GM20431 (cell line): Measurements from ENCODE around the gene ZNF581.

ENCODE experiments used
- in situ Hi-C: fragments of 300-500 bp; cut with MseI, MboI; formaldehyde crosslinking; loops from one replicate; pipeline ENCODE4 v1.15.0; 2020; ENCODE audit warnings: low sequenced_read_pairs; ENCODE audit not compliant: unreplicated experiment

Gene ZNF581

DNA sequence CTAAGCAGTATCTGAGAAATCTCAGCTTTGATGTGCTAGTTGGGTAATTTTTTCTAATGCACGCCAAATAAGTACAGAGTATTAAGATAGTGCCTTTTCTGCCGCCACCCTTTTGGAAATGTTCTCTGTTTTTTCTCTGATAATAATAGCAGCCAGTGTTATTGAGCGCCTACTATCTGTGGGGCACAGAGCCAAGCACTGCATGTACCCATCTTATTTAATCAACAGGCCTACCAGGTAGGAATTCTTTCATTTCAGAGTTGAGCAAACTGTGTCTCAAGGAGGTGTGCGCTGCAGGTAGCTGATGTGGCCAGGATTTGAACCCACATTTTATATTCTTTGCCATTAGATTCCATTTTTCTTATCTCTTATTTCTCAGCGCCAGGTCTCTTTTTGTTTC lies 32.9 kb downstream of the ZNF581 start:
- in situ Hi-C loops: no loop called here

- in situ Hi-C loops: no loop called here
Observed at GRCh38 chr19:55676889-55677505, 33.5 kb downstream of the ZNF581 start.

GRCh38 chr19:55677572-55678028 lies 34.2 kb downstream of the ZNF581 start:
- in situ Hi-C loops: no loop called here

DNA sequence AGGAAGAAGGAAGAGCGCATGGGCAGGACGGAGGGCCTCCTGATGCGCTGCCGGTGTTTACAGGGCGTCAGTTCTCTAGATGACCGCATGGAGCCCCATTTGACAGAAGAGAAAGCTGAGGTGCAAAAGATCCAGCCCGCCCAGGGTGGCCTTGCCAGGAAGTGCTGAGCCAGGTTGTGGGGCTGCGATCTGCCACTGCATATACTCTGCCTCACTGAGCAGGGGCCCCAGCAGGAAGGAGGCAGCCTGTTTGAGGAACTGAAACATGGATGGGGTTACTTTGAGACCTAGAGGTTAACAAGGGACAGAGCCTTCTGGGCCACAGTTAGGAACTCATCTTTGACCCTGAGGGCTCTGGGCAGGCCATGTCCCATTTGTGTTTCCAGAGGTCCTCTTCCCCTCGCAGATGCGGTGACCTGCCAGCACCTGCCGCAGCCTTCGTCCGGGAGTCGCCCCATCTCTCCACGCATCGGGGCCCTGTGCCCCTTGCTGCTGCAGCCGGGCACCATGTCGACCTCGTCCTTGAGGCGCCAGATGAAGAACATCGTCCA lies 34.7 kb downstream of the ZNF581 start:
- in situ Hi-C loops: no loop called here

DNA sequence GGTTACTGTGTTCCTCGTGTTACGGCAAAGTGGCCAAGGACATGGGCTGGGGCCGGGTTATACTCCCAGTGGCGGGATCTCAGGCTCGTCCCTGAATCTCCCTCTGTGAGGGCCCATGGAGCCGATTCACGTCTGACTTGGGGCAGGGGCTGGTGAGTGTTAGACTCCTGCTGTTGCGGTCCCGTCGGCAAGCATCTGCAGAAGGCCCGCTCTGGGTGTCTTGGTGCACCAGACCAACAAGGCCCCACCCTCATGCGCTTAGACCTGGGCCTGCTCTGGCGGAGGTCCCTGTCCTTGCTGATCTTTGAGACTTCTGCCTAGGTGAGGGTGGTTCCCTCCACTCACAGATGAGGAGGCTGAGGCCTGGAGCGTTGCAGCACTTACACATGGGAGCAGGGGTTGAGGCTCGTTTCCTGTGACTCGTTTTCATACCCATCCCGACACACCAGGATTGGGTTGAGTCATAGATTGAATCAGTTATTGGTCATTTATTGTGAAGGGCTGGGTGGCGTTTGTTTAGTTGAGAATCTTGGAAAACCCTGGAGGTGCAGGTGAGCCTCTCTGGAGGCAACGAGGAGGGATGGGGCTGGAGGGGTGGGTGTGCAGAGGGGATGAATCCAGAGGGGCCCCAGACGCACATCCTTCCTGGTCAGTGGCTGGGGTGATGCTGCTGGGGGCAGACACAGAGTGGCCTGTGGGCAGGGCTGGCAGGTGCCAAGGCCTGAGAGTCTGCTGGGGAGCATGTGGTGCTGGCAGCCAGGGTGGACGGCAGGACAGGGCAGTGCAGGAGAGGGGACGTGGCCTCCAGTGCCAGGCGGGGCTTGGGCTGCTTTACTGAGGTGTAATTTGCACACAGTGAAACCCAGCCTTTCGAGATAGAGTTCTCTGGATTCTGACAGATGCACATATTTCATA lies 36.2 kb downstream of the ZNF581 start:
- in situ Hi-C loops: no loop called here

GRCh38 chr19:55680339-55681130 lies 37.1 kb downstream of the ZNF581 start:
- in situ Hi-C loops: no loop called here

DNA sequence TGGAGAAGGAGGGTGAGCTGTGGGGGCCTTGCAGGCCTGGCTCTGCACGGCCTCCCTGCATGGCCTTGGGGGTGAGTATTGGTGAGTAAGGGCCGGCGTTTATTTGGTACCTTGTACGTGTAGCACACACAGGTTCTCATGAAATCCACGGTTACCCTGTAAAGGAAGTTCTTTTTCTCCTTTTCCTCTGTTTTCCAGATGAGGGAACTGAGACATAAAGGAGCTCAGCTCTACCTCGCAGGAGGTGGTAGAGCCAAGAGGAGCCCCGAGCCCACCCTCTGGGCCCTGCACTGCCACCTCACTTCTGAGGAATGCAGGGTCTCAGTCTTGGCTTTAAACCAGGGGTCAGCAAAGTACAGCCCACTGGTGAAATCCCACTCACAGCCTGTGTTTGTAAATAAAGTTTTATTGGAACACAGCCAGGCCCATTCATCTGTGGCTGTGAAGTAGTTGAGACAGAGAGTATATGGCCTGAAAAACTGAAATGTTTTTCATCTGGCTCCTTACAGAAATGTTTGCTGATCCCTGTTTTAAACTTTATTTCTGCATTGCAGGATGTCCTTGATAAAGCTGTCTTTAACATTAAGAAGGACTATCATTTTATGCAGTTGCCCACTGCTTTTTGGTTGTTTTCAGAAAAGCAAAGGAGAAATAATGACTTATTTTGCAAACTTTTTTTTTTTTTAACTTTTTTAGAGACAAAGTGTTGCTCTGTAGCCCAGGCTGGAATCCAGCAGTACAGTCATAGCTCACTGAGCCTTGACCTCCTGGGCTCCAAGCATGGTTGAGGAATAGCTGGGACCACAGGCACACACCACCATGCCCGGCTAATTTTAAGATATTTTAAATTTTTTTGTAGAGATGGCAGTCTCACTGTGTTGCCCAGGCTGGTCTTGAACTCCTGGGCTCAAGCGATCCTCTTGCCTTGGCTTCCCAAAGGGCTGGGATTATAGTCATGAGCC lies 38.0 kb downstream of the ZNF581 start:
- in situ Hi-C loops: no loop called here

DNA sequence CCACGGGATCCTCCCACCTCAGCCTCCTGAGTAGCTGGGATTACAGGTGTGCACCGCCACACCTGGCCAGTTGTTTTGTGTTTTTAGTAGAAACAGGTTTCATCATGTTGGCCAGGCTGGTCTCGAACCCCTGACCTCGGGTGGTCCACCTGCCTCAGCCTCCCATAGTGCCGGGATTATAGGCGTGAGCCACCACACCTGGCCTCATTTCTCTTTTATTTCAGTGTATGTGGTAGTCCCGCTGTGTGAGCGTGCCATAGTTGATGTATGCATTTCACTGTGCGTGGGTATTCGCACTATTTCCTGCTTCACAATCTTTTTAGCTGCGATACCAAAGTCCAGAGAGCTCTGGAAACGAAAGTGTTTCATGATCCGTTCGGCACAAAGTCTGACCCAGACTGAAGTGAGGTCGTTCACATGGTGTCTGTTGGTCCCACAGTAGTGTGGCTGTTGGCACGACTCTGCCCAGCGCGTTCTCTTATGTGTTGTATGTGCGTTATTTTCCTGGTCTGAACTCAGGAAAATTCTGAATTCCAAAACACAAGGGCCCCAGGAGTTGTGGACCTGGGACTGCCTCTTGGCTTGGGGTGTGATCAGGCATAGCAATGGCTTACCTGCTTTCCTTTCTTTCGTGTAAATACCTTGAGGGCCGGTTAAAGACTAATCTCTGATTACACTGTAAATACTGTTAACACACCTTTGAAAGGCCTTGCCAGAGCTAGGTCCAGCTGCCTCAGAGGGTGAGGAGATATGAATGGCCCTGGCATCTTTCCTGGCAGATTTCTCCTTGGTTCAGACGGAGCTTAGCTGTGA lies 40.2 kb downstream of the ZNF581 start:
- in situ Hi-C loops: no loop called here

- in situ Hi-C loops: no loop called here
Observed at GRCh38 chr19:55684946-55685681, 41.7 kb downstream of the ZNF581 start.

DNA sequence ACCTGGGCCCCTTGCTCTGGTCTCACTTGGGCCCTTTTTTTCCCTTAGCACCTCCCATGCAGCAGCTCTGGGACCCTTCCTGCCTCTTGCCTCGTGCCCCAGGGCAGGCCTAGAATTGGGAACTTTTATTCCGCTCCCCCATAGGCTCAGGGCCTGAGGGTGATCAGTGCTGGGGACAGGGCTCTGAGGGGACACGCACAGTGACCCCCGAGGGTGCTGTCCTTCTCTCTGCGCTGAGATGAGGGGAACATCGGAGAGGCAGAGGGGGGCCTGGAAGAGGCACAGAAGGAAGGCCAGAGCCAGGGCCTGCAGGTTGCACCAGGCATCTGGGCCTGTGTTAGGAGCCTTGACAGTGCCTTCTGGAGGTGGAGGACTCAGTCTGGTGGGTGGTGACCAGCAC lies 42.3 kb downstream of the ZNF581 start:
- in situ Hi-C loops: no loop called here

DNA sequence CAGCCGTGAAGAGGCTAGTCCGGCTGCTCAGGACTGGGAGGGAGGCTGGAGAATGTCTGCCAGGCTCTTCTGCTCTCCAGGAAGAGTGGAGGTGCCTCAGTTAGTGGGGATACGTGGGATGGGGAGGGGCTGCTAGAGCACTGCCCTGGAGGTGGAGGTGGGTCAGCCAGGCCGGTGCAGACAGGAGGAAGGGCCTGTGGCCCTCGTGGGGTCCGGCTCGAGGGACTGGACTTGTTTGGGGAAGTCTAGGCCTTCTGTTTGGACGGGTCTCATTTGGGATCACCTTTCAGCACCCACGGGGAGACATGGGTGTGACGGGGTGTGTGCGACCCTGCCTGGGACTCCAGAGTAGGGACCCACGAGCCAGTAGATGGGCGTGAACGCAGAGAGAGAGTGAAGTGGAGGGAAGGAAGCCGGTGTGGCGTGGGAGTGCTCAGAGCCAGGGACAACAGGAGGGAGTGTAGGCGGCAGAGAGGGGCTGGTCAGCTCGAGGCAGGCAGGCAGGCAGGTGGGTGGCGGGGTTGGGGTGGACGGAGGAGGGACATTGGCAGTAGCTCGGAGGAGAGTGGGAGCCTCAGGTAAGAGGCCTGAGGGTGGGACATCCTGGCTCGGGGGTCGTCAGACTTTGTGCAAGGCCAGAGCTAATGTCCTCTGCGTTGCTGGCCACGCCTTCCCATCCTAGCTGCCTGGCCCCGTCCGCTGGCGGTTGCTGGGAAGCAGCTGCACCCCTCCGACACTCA lies 43.0 kb downstream of the ZNF581 start:
- in situ Hi-C loops: no loop called here

DNA sequence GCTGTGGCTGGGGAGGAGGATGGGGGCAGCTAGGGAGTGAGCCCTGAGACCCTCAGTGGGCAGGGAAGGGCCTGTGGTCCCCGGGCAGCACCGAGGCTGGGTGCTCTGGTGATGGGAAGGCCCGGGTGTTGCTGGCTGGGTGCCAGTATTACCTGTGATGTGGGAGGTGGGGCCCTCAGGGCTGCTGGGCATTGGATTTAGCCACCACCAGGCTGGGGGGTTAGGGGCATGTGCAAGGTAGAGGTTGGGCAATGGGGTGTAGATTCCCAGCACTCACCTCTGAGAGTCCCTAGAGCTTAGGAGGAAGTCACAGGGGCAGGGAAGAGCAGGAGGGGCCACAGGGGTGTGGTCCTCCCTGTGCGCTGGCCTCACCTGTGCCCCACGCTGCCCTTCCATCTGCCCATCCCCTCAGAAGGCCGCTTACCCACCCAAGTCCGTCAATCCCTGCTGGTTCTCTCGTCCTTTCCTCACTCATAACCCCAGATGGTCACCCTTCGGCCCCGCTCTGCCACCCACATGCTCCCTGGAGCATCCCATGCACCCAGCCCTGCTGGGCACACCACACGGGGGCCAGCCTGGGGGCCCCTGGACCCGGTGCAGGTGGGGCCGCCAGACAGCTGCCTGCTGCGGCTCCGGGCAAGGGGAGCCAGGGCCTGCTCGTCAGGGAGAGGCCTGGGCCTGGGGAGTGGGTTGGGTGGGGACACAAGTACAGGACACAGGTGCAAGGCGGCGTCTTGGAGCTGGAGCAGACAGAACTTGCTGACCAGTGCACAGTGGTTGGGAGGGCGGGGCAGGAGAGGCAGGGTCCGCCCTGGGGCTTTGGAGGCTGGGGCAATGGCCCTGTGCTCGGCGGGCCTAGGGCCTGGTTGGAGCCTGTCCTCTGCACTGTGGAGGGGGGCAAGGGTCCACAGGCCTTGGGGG lies 44.1 kb downstream of the ZNF581 start:
- in situ Hi-C loops: no loop called here

GRCh38 chr19:55688422-55689218 lies 45.2 kb downstream of the ZNF581 start:
- in situ Hi-C loops: no loop called here

- in situ Hi-C loops: no loop called here
Observed at GRCh38 chr19:55689411-55690108, 46.1 kb downstream of the ZNF581 start.
